ENCODE results near the gene POLR2F.

DNA sequence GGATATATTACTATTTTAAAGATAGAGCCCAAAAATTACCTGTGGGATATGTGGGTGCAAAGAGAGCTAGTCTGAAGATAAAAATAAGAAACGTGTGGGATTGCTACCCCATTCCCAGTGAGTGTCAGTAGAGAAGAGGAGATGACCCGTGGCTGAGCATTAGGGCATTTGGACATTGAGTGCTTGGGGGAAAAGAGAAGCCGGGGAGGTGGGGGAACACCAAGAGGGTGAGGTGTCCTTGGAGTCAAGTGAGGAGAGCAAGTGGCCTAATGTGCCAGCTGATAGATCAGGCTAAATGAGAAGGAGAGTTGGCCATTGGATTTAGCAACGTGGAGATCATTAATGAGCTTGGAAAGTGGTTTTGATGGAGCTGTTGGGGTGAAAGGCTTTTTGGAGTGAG is 1.2 kb downstream of the POLR2F start:
- TF ChIP-seq, protein P1, sequence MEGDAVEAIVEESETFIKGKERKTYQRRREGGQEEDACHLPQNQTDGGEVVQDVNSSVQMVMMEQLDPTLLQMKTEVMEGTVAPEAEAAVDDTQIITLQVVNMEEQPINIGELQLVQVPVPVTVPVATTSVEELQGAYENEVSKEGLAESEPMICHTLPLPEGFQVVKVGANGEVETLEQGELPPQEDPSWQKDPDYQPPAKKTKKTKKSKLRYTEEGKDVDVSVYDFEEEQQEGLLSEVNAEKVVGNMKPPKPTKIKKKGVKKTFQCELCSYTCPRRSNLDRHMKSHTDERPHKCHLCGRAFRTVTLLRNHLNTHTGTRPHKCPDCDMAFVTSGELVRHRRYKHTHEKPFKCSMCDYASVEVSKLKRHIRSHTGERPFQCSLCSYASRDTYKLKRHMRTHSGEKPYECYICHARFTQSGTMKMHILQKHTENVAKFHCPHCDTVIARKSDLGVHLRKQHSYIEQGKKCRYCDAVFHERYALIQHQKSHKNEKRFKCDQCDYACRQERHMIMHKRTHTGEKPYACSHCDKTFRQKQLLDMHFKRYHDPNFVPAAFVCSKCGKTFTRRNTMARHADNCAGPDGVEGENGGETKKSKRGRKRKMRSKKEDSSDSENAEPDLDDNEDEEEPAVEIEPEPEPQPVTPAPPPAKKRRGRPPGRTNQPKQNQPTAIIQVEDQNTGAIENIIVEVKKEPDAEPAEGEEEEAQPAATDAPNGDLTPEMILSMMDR (IDR thresholded peaks at IDR 0.05) = no peak
- TF ChIP-seq FOXJ3 (CRISPR knock-in tag; IDR thresholded peaks at IDR 0.05; ENCODE audit: borderline replicate concordance) = no peak
- TF ChIP-seq, protein P2, sequence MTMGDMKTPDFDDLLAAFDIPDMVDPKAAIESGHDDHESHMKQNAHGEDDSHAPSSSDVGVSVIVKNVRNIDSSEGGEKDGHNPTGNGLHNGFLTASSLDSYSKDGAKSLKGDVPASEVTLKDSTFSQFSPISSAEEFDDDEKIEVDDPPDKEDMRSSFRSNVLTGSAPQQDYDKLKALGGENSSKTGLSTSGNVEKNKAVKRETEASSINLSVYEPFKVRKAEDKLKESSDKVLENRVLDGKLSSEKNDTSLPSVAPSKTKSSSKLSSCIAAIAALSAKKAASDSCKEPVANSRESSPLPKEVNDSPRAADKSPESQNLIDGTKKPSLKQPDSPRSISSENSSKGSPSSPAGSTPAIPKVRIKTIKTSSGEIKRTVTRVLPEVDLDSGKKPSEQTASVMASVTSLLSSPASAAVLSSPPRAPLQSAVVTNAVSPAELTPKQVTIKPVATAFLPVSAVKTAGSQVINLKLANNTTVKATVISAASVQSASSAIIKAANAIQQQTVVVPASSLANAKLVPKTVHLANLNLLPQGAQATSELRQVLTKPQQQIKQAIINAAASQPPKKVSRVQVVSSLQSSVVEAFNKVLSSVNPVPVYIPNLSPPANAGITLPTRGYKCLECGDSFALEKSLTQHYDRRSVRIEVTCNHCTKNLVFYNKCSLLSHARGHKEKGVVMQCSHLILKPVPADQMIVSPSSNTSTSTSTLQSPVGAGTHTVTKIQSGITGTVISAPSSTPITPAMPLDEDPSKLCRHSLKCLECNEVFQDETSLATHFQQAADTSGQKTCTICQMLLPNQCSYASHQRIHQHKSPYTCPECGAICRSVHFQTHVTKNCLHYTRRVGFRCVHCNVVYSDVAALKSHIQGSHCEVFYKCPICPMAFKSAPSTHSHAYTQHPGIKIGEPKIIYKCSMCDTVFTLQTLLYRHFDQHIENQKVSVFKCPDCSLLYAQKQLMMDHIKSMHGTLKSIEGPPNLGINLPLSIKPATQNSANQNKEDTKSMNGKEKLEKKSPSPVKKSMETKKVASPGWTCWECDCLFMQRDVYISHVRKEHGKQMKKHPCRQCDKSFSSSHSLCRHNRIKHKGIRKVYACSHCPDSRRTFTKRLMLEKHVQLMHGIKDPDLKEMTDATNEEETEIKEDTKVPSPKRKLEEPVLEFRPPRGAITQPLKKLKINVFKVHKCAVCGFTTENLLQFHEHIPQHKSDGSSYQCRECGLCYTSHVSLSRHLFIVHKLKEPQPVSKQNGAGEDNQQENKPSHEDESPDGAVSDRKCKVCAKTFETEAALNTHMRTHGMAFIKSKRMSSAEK (CRISPR knock-in tag; IDR thresholded peaks at IDR 0.05; ENCODE audit: borderline replicate concordance) = no peak
- TF ChIP-seq, protein P3, sequence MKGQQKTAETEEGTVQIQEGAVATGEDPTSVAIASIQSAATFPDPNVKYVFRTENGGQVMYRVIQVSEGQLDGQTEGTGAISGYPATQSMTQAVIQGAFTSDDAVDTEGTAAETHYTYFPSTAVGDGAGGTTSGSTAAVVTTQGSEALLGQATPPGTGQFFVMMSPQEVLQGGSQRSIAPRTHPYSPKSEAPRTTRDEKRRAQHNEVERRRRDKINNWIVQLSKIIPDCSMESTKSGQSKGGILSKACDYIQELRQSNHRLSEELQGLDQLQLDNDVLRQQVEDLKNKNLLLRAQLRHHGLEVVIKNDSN (CRISPR knock-in tag; IDR thresholded peaks at IDR 0.05) = no peak
- TF ChIP-seq, protein P4, sequence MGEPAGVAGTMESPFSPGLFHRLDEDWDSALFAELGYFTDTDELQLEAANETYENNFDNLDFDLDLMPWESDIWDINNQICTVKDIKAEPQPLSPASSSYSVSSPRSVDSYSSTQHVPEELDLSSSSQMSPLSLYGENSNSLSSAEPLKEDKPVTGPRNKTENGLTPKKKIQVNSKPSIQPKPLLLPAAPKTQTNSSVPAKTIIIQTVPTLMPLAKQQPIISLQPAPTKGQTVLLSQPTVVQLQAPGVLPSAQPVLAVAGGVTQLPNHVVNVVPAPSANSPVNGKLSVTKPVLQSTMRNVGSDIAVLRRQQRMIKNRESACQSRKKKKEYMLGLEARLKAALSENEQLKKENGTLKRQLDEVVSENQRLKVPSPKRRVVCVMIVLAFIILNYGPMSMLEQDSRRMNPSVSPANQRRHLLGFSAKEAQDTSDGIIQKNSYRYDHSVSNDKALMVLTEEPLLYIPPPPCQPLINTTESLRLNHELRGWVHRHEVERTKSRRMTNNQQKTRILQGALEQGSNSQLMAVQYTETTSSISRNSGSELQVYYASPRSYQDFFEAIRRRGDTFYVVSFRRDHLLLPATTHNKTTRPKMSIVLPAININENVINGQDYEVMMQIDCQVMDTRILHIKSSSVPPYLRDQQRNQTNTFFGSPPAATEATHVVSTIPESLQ (CRISPR knock-in tag; IDR thresholded peaks at IDR 0.05) = no peak

All from WTC11 (cell line).